ENCODE data around the gene MED29. TPM values are rescaled to one million over a fixed set of nuclear protein-coding genes. Genes with fewer than 3 reads are reported as not detected.

MED29 gene
- total RNA-seq, 1 donor from 2014 or later: 28.2 TPM

DNA sequence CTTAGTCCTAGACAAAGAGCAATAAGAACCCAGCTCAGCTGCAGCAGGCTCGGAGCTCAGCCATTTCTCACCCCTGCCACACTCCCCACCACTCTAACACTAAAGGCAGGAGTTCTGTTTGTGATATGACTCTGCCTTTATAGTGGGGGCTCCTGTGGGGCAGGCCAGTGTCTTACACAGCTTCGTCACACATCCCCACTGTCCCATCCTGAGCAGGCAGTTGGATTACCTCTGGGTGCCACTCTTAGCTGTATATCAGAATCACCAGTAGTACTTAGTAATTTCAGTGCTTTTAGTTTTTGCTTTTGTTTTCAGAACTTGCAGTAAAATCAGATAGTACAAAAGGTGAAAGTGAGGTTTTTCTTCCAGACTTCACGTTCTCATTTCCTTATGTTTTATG is 32.2 kb upstream of the MED29 start:
- Mint-ChIP-seq H3K9me3 (no peaks in the 10 kb centered on the region), H3K4me1 (no peaks in the 10 kb centered on the region), H3K36me3 (peaks cover 33% of the 10 kb centered on the region), H3K27ac (no peak overlapping the region), H3K4me3 (no peak overlapping the region), H3K27me3 (ENCODE audit: insufficient read depth, low read depth) (peaks cover 4% of the 10 kb centered on the region)
- no peak overlapping the region for H2AFZ ChIP-seq (replicated peaks)
- peaks cover 50% of the 10 kb centered on the region for H4K20me1 ChIP-seq (ENCODE audit: low read depth)
- H3K36me3 ChIP-seq: peaks cover 4% of the 10 kb centered on the region
- H3F3A ChIP-seq (ENCODE audit: low read depth): no peaks in the 10 kb centered on the region
- no peak for DNase-seq (ENCODE audit: low spot score)
- no peak overlapping the region for H3K4me3 ChIP-seq
- H3K4me2 ChIP-seq: no peak overlapping the region
- H3K79me2 ChIP-seq (ENCODE audit: low read depth): no peaks in the 10 kb centered on the region
- H3K27ac ChIP-seq: no peak overlapping the region
- TF ChIP-seq EZH2phosphoT487 (IDR thresholded peaks at IDR 0.05): no peak
- no peak for TF ChIP-seq EZH2 (IDR thresholded peaks at IDR 0.05)
- TF ChIP-seq, protein P1, sequence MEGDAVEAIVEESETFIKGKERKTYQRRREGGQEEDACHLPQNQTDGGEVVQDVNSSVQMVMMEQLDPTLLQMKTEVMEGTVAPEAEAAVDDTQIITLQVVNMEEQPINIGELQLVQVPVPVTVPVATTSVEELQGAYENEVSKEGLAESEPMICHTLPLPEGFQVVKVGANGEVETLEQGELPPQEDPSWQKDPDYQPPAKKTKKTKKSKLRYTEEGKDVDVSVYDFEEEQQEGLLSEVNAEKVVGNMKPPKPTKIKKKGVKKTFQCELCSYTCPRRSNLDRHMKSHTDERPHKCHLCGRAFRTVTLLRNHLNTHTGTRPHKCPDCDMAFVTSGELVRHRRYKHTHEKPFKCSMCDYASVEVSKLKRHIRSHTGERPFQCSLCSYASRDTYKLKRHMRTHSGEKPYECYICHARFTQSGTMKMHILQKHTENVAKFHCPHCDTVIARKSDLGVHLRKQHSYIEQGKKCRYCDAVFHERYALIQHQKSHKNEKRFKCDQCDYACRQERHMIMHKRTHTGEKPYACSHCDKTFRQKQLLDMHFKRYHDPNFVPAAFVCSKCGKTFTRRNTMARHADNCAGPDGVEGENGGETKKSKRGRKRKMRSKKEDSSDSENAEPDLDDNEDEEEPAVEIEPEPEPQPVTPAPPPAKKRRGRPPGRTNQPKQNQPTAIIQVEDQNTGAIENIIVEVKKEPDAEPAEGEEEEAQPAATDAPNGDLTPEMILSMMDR (IDR thresholded peaks at IDR 0.05): no peak
- H3K9ac ChIP-seq: no peak overlapping the region
- no peaks in the 10 kb centered on the region for H3K27me3 ChIP-seq
- no peaks in the 10 kb centered on the region for H3K9me3 ChIP-seq (ENCODE audit: low read depth)
- no peaks in the 10 kb centered on the region for H3K4me1 ChIP-seq

DNA sequence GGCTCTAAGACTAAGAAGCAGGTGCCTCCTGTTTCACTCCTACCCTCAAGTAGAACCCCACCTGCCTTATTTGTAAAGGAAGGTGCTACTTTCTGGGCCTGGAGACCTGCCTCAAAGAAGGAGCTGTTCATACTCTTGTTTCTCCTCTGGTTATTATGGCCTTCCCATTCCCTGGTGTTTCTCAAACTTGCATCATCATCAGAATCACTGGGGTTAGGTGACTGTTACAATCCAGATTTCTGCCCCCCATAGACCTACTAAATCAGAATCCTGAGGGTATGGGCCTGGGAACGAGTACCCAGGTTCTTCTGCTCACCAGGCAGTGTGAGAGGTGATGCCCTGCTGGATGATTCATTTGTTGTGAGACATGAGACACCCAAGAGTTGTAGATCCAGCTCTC is 30.6 kb upstream of the MED29 start:
- no peaks in the 10 kb centered on the region for H3K79me2 ChIP-seq (ENCODE audit: low read depth)
- peaks cover 4% of the 10 kb centered on the region for H3K36me3 ChIP-seq
- H2AFZ ChIP-seq (replicated peaks): no peak overlapping the region
- no peak overlapping the region for H3K4me3 ChIP-seq
- no peak overlapping the region for H3K27ac Mint-ChIP-seq
- H3K4me2 ChIP-seq: no peak overlapping the region
- peaks cover 32% of the 10 kb centered on the region for H3K36me3 Mint-ChIP-seq
- TF ChIP-seq EZH2phosphoT487 (IDR thresholded peaks at IDR 0.05) (no peak), EZH2 (IDR thresholded peaks at IDR 0.05) (no peak)
- TF ChIP-seq, protein P1 (IDR thresholded peaks at IDR 0.05): no peak
- no peaks in the 10 kb centered on the region for H3K27me3 ChIP-seq
- H3K9ac ChIP-seq: no peak overlapping the region
- peaks cover 39% of the 10 kb centered on the region for H4K20me1 ChIP-seq (ENCODE audit: low read depth)
- H3K4me3 Mint-ChIP-seq: no peak overlapping the region
- H3K27me3 Mint-ChIP-seq (ENCODE audit: insufficient read depth, low read depth): peaks cover 4% of the 10 kb centered on the region
- H3K4me1 ChIP-seq: no peaks in the 10 kb centered on the region
- no peaks in the 10 kb centered on the region for H3K9me3 ChIP-seq (ENCODE audit: low read depth)
- no peak for DNase-seq (ENCODE audit: low spot score)
- H3K4me1 Mint-ChIP-seq: no peaks in the 10 kb centered on the region
- no peaks in the 10 kb centered on the region for H3K9me3 Mint-ChIP-seq
- H3F3A ChIP-seq (ENCODE audit: low read depth): no peaks in the 10 kb centered on the region
- no peak overlapping the region for H3K27ac ChIP-seq

DNA sequence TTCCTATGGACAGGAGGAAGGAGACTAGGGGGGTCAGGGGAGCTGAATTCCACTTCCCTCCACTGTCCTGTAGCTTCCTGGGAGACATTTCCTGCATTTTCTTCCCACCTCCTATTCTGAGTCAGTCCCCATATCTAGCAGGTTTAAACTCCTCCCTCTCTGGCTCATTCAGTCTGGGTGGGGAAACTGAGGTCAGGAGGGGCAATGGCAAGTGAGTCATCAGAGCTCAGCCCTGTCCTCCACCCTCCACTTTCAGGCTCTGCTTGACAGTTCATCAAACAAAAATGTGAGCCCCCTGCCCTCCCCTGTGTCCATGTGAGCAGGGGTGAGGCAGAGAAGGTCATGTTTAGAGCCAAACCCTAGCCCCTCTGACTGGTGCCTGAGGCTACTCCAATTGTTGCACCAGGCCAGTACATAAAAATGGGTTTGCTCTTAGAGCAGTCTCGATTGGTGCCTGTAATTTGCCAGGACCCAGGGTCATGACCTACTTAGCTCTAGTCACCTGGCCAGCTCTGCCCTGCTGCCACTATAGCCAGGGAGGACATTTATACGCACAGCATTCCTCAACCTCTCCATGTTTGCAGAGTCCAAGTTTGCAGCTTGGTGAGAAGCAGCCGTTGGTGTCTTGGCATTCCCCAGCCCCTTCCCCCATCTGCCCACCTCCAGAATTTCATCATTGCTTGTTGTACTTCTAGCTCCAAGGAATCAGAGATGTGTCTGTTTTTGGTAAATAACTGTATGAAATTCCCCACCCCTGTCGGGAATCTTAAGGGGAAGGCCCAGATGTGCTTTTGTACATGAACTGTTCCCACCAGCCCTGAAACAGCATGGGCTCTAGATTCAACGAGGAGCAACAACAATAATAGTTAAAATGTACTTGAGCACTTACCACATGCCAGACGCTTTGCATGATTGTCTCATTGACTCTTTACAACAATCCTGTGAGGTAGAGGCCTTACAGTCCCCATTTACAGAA is 28.2 kb upstream of the MED29 start:
- H3K4me1 Mint-ChIP-seq: no peaks in the 10 kb centered on the region
- H3K4me1 ChIP-seq: no peaks in the 10 kb centered on the region
- no peak for DNase-seq (ENCODE audit: low spot score)
- H3K4me2 ChIP-seq: no peak overlapping the region
- H3K36me3 Mint-ChIP-seq: peaks cover 17% of the 10 kb centered on the region
- H3K9ac ChIP-seq: no peak overlapping the region
- no peaks in the 10 kb centered on the region for H3F3A ChIP-seq (ENCODE audit: low read depth)
- H3K27me3 ChIP-seq: no peaks in the 10 kb centered on the region
- H3K27ac Mint-ChIP-seq: no peak overlapping the region
- H2AFZ ChIP-seq (replicated peaks): no peak overlapping the region
- no peak overlapping the region for H3K4me3 Mint-ChIP-seq
- H3K9me3 ChIP-seq (ENCODE audit: low read depth): no peaks in the 10 kb centered on the region
- TF ChIP-seq EZH2phosphoT487 (IDR thresholded peaks at IDR 0.05) (no peak), EZH2 (IDR thresholded peaks at IDR 0.05) (no peak)
- TF ChIP-seq, protein P1 (IDR thresholded peaks at IDR 0.05): no peak
- no peak overlapping the region for H3K27ac ChIP-seq
- H4K20me1 ChIP-seq (ENCODE audit: low read depth): peaks cover 29% of the 10 kb centered on the region
- H3K79me2 ChIP-seq (ENCODE audit: low read depth): no peaks in the 10 kb centered on the region
- peaks cover 4% of the 10 kb centered on the region for H3K36me3 ChIP-seq
- no peak overlapping the region for H3K4me3 ChIP-seq
- H3K9me3 Mint-ChIP-seq: no peaks in the 10 kb centered on the region
- peaks cover 4% of the 10 kb centered on the region for H3K27me3 Mint-ChIP-seq (ENCODE audit: insufficient read depth, low read depth)
